ENCODE measurements around the gene HORMAD2. TPM values are rescaled to one million over a fixed set of nuclear protein-coding genes. Genes with fewer than 3 reads are reported as not detected.
"Not testable (repeated sequence)": the region's sequence is repeated elsewhere in the genome, so short reads cannot be mapped to it uniquely, and the experiment has no call there.

The HORMAD2 gene
- total RNA-seq, 1 experiment from 2014 or later: 0.22 TPM

DNA sequence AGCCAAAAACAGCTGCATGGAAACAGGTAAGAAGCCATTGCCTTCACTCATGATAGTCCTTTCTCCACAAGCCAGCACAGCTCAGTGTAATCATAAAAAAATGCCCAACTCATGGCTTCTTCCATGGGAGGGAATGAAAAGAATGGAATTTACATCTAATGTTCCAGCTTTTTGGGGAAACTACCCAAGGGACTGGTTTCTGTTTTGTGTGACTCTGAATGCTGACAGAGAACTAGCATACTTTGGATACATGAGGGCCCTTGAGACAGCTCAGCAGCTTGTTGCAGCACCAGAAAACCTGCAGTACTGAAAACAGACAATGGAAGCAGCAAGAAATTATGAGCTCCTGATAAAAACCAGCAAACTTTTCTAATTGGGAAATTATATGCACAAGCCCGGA lies 24.2 kb upstream of the HORMAD2 start:
- no peak for DNase-seq (ENCODE audit: low read depth)

- no peak for DNase-seq (ENCODE audit: low read depth)
These were observed 22.9 kb upstream of the HORMAD2 start for GRCh38 chr22:30057375-30057774.

GRCh38 chr22:30059346-30060020 lies 20.8 kb upstream of the HORMAD2 start:
- not testable (repeated sequence) for DNase-seq (ENCODE audit: low read depth)

GRCh38 chr22:30061094-30061493 lies 19.2 kb upstream of the HORMAD2 start:
- DNase-seq (ENCODE audit: low read depth): not testable (repeated sequence)

DNA sequence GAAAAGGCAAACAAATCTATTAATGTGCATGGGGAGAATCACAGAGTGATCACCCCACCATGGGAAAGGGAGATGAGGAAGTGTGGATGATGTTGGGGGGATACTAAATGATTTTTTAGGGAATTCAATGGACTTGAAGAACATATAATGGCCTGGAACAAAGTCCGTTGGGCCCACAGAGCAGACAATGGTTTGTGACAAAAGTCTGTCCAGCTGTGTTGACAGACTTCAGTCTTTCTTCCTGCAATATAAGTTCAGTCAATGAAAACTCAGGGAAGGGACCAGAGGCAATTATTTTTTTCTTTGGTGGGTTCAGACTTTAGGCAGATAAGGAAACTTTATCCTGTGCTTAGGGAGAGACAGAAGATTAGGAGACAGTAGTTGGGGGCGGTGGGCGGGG lies 18.0 kb upstream of the HORMAD2 start:
- no peak for DNase-seq (ENCODE audit: low read depth)

- no peak for DNase-seq (ENCODE audit: low read depth)
These were observed 17.3 kb upstream of the HORMAD2 start for GRCh38 chr22:30062950-30063349.

GRCh38 chr22:30064172-30064571 lies 16.1 kb upstream of the HORMAD2 start:
- no peak for DNase-seq (ENCODE audit: low read depth)

- no peak for DNase-seq (ENCODE audit: low read depth)
These were observed 6.5 kb upstream of the HORMAD2 start for GRCh38 chr22:30073743-30074142.

- DNase-seq (ENCODE audit: low read depth): no peak
These were observed 6.1 kb upstream of the HORMAD2 start for GRCh38 chr22:30074147-30074546.

DNA sequence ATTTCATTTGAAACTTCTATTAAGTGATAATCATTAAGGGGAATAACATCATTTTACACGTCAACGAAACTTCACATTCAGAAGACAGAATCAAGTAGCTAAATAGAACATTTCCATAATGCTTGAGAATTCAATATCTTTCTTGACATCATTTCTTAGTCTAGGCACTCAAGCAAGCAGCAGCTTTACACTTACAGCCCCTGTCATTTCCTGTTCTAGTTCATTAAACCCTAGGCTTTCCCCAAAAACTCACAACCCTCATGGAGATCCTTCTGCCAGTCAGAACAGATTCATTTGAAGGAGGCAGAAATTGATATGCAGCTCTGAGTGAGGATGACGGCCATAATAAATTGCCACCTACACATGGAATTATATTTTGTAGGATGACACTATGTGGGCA lies 5.3 kb upstream of the HORMAD2 start:
- DNase-seq (ENCODE audit: low read depth): no peak

DNA sequence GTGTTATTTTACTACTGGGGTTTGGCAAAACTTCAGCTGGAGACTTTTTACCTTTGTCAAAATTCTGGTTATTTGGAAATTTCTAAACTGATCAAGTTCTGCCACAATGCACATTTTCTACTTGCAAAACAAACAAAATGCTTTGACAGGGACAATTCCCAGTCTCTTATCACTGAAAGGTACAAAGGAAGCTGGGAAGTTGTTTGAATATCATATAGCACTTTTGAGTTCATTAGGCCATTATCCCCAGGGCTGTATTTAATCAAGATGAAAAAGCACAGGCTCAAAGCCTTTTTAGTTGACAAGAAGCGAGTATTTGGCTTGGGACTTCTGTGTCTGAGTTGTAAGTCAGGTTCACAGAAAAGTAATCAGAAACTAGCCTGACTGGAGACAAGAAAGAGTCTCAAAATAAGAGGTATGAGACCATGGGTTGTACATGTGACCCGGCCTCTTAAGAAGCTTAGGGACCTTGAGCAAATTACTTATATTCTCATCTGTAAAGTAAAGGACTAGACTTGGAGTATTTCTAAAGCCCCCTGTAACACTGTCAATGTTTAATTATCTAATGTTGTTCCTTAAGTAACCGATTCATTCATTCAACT lies 2.9 kb upstream of the HORMAD2 start:
- no peak for DNase-seq (ENCODE audit: low read depth)

- DNase-seq (ENCODE audit: low read depth): no peak
These were observed 1.6 kb upstream of the HORMAD2 start for GRCh38 chr22:30078320-30079311.

- no peak for DNase-seq (ENCODE audit: low read depth)
These were observed 541 bp downstream of the HORMAD2 start for GRCh38 chr22:30080805-30081204.

DNA sequence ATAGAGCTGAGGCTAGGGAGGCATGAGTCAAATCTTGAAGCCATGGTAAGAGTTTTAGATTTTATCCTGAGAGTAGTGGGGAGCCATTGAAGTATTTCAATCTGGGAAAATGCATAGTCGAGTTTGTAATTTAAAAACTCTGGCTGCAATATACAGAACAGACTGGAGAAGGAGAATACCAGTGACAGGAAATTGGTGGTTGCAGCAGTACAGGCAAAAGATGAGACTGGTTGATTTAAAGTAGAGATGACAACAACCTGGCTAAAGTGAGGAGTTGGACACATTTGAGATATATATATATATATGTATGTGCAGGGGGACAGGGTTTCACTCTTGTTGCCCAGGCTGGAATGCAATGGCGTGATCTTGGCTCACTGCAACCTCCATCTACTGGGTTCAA lies 6.2 kb downstream of the HORMAD2 start:
- no peak for DNase-seq (ENCODE audit: low read depth)

DNA sequence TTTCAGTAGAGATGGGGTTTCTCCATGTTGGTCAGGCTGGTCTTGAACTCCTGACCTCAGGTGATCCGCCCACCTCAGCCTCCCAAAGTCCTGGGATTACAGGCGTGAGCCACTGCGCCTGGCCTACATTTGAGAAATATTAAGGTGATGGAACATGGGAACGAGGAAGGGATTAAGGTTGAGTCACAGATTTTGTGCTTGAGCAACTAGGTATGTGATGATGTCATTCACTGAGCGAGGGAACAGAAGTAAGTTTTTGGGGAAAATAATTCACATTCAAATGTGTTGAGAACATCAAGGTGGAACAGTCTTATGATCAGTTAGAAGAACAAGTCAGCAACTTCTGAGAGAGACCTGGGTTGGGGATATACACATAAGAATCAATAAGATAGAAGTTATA lies 6.8 kb downstream of the HORMAD2 start:
- DNase-seq (ENCODE audit: low read depth): peak; percentile 65

DNA sequence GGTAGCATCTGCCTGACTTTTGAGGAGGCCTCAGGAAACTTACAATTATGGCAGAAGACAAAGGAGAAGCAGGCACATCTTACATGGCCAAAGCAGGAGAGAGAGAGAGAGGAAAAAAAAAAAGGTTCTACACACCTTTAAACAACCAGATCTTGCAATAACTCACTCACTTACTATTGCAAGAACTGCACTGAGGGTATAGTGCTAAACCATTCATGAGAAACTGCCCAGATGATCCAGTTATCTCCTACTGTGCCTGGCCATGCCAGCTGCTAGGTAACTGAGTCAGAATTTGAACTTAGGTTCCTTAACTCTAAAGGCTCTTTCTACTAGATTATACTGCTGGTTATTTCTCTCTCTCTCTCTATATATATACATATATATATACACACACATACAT lies 7.3 kb downstream of the HORMAD2 start:
- DNase-seq (ENCODE audit: low read depth): no peak

- DNase-seq (ENCODE audit: low read depth): no peak
These were observed 8.2 kb downstream of the HORMAD2 start for GRCh38 chr22:30088468-30088867.

DNA sequence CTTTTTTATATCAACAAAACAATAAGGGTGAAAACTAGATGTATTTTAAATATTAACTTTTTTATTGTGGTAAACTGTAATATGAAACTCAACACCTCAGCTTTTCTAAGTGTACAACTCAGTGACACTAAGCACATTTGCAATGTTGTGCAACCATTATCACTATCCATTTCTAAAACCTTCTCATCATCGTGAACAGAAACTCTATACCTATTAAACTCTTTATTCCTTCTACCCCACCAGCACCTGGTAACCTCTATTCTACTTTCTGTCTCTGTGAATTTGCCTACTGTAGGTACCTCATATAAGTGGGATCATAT lies 9.4 kb downstream of the HORMAD2 start:
- DNase-seq (ENCODE audit: low read depth): no peak

GRCh38 chr22:30092686-30093085 lies 12.4 kb downstream of the HORMAD2 start:
- no peak for DNase-seq (ENCODE audit: low read depth)

- no peak for DNase-seq (ENCODE audit: low read depth)
These were observed 14.5 kb downstream of the HORMAD2 start for GRCh38 chr22:30094804-30095203.

GRCh38 chr22:30097861-30098260 lies 17.6 kb downstream of the HORMAD2 start:
- DNase-seq (ENCODE audit: low read depth): no peak

DNA sequence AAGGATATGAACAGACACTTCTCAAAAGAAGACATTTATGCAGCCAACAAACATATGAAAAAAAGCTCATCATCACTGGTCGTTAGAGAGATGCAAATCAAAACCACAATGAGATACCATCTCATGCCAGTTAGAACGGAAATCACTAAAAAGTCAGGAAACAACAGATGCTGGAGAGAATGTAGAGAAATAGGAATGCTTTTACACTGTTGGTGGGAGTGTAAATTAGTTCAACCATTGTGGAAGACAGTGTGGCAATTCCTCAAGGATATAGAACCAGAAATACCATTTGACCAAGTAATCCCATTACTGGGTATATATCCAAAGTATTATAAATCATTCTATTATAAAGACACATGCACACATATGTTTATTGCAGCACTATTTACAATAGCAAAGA lies 20.5 kb downstream of the HORMAD2 start:
- not testable (repeated sequence) for DNase-seq (ENCODE audit: low read depth)

Data from M059J (cell line).